IPS-20b (cell line): ENCODE results near the gene OMP.

ENCODE experiments used
- H3K27ac ChIP-seq: one replicate; pipeline ENCODE4 v1.5.1; 2013; ENCODE audit warnings: low read length
- H3K27me3 ChIP-seq: 2 replicates; pipeline ENCODE4 v1.6.1; 2013; ENCODE audit warnings: mild to moderate bottlenecking, low read length, inconsistent platforms; ENCODE audit not compliant: insufficient read depth
- H3K36me3 ChIP-seq: 2 replicates; pipeline ENCODE4 v1.6.1; 2013; ENCODE audit warnings: low read depth, mild to moderate bottlenecking, inconsistent platforms, low read length, moderate library complexity; ENCODE audit not compliant: insufficient read depth
- H3K4me1 ChIP-seq: 2 replicates; pipeline ENCODE4 v1.6.1; 2013; ENCODE audit warnings: mild to moderate bottlenecking, control low read depth, inconsistent platforms, low read length, moderate library complexity; ENCODE audit not compliant: insufficient read depth
- H3K4me3 ChIP-seq: 2 replicates; pipeline ENCODE4 v1.5.1; 2013; ENCODE audit warnings: mild to moderate bottlenecking, low read length, inconsistent platforms
- H3K9ac ChIP-seq: 2 replicates; pipeline ENCODE4 v1.6.1; 2013; ENCODE audit warnings: low read depth, mild to moderate bottlenecking, inconsistent platforms, low read length, moderate library complexity
- H3K9me3 ChIP-seq: 2 replicates; pipeline ENCODE4 v1.6.1; 2013; ENCODE audit warnings: mild to moderate bottlenecking, low read depth, low read length, inconsistent platforms; ENCODE audit not compliant: insufficient read depth

OMP gene

GRCh38 chr11:77100166-77101042 lies 2.2 kb upstream of the OMP start:
- Histone ChIP-seq H3K9me3 (no peaks in the 10 kb centered on the region), H3K4me3 (no peak overlapping the region), H3K9ac (no peak overlapping the region), H3K27me3 (no peaks in the 10 kb centered on the region), H3K36me3 (no peaks in the 10 kb centered on the region), H3K27ac (no peak overlapping the region), H3K4me1 (no peaks in the 10 kb centered on the region)

DNA sequence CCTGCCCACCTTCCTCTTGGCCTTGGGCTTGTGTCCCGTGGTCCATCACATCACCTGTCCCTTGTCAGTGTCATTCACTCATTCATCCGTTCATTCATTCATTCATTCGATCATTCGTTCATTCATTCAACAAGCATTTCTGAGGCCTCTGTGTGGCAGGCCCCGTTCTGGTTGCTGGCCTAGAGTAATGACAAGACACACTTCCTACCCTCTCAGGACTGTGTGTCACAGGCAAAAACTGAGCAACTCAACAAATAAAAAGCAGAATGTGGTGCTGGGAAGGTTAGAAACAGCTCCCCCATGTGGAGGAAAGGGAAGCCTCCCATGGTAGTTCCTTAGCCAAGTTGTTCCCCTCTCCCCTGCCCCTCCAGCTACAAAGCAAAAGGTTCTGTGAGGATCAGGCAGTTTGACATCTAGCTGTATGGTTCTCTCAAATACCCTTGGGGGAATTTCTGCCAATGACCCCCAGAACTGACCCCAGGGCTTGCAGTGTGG lies 1.6 kb upstream of the OMP start:
- Histone ChIP-seq H3K9ac (no peak overlapping the region), H3K27me3 (no peaks in the 10 kb centered on the region), H3K9me3 (no peaks in the 10 kb centered on the region), H3K36me3 (no peaks in the 10 kb centered on the region), H3K27ac (no peak overlapping the region), H3K4me3 (no peak overlapping the region), H3K4me1 (no peaks in the 10 kb centered on the region)

DNA sequence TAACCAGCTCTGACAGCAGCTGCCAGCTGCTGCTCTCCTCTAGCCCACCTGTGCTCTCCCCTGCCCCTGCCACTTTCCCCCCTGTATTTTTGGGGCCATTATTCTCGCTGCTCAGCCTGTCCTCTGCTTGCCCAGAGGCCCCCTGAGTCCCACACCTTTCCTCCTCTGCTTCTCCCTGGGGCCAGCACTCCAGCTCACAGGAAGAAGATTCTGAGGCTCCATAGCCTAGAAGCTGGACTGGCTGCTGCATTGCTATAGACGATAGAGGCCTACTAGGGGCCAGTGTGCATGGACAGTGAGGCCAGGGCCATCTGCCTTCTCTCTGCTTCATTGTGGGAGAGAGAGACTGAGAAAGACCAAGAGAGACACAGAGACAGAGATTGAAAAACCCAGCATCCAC lies 679 bp downstream of the OMP start:
- no peak overlapping the region for H3K27ac ChIP-seq
- H3K4me3 ChIP-seq, result no peak overlapping the region
- no peaks in the 10 kb centered on the region for H3K4me1 ChIP-seq
- H3K9me3 ChIP-seq, result no peaks in the 10 kb centered on the region
- no peaks in the 10 kb centered on the region for H3K27me3 ChIP-seq
- H3K9ac ChIP-seq, result no peak overlapping the region
- H3K36me3 ChIP-seq, result no peaks in the 10 kb centered on the region

GRCh38 chr11:77104727-77105126 lies 2.1 kb downstream of the OMP start:
- Histone ChIP-seq H3K36me3 (no peaks in the 10 kb centered on the region), H3K27me3 (no peaks in the 10 kb centered on the region), H3K9ac (no peak overlapping the region), H3K4me1 (no peaks in the 10 kb centered on the region), H3K4me3 (no peak overlapping the region), H3K27ac (no peak overlapping the region), H3K9me3 (no peaks in the 10 kb centered on the region)

- Histone ChIP-seq H3K36me3 (no peaks in the 10 kb centered on the region), H3K9me3 (no peaks in the 10 kb centered on the region), H3K27ac (no peak overlapping the region), H3K4me1 (no peaks in the 10 kb centered on the region), H3K4me3 (no peak overlapping the region), H3K27me3 (no peaks in the 10 kb centered on the region), H3K9ac (no peak overlapping the region)
Observed at GRCh38 chr11:77106321-77106720, 3.7 kb downstream of the OMP start.

DNA sequence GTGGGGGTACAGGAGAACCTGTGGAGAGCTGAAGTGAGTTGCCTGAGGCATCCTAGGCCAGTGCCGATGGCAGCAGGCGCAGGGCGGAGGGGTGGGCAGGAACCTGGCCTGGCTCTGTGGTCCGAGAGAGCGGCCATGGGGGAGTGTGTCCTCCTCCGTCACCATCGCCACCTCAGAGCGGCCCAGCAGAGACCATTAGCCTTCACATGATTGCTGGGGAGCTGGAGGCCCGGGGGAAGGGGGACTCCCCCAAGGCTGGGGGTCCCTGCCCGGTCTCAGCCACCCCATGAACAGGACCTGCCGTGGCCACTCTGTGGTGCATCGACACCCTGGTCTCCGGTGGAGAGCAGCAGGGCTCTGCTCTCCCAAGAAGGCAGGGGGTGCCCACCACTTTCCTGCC lies 4.1 kb downstream of the OMP start:
- Histone ChIP-seq H3K36me3 (no peaks in the 10 kb centered on the region), H3K27me3 (no peaks in the 10 kb centered on the region), H3K27ac (no peak overlapping the region), H3K9me3 (no peaks in the 10 kb centered on the region), H3K4me1 (no peaks in the 10 kb centered on the region), H3K4me3 (no peak overlapping the region), H3K9ac (no peak overlapping the region)

GRCh38 chr11:77107950-77108349 lies 5.3 kb downstream of the OMP start:
- no peak overlapping the region for H3K9ac ChIP-seq
- H3K4me1 ChIP-seq, result no peaks in the 10 kb centered on the region

GRCh38 chr11:77108436-77108835 lies 5.8 kb downstream of the OMP start:
- H3K4me1 ChIP-seq, result no peaks in the 10 kb centered on the region
- no peak overlapping the region for H3K9ac ChIP-seq
- no peaks in the 10 kb centered on the region for H3K9me3 ChIP-seq
- H3K27me3 ChIP-seq, result no peaks in the 10 kb centered on the region
- no peak overlapping the region for H3K27ac ChIP-seq
- H3K36me3 ChIP-seq, result no peaks in the 10 kb centered on the region
- no peak overlapping the region for H3K4me3 ChIP-seq

More at GRCh38 chr11:77107950-77108349, 5.3 kb downstream of the OMP start:
- H3K36me3 ChIP-seq, result no peaks in the 10 kb centered on the region
- H3K9me3 ChIP-seq, result no peaks in the 10 kb centered on the region
- no peak overlapping the region for H3K27ac ChIP-seq
- no peaks in the 10 kb centered on the region for H3K27me3 ChIP-seq
- H3K4me3 ChIP-seq, result no peak overlapping the region

DNA sequence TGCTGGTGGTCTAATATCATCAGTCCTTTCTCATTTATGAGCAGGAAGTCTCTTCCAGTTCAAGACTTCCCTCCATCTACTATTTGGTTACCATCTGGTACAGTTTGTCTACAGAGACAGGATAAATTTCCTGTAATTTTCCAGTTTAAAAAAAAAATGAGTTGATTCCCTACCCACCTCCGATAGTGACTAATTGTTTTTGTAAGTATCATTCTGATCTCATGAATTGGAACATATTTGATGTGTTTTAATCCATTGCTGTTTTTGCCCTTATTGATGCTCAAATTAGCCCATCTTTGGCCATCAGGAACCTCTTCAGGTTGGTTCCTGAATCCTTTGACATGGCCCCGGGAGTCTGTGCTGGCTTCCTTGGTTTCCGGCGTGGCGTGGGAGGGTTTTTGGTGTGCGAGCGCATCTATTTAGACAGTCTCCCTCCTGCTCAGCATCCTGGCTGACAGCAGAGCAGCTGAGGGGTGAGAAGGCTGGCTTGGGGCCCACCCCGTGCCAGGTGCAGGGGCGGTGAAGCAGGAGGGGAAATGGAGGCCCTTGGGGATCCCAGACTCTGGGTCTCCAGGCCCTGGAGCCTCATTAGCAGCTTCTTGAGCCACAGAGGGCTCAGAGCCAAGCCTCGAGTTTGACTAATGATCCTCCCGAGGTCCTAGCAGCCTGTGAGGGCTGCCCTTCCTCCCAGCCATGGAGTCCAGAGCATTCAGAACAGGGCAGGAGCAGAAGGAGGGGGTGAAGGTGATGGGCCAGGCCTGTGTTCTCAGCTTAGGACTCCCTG lies 6.8 kb downstream of the OMP start:
- Histone ChIP-seq H3K4me1 (no peaks in the 10 kb centered on the region), H3K36me3 (no peaks in the 10 kb centered on the region)

GRCh38 chr11:77110836-77111235 lies 8.2 kb downstream of the OMP start:
- no peaks in the 10 kb centered on the region for H3K9me3 ChIP-seq
- no peak overlapping the region for H3K9ac ChIP-seq
- no peak overlapping the region for H3K27ac ChIP-seq
- H3K4me3 ChIP-seq, result no peak overlapping the region
- H3K27me3 ChIP-seq, result no peaks in the 10 kb centered on the region
- no peaks in the 10 kb centered on the region for H3K36me3 ChIP-seq
- H3K4me1 ChIP-seq, result no peaks in the 10 kb centered on the region

More for the DNA sequence above, 6.8 kb downstream of the OMP start:
- no peak overlapping the region for H3K9ac ChIP-seq
- H3K4me3 ChIP-seq, result no peak overlapping the region
- no peaks in the 10 kb centered on the region for H3K9me3 ChIP-seq
- H3K27me3 ChIP-seq, result no peaks in the 10 kb centered on the region
- H3K27ac ChIP-seq, result no peak overlapping the region

- Histone ChIP-seq H3K4me1 (no peaks in the 10 kb centered on the region), H3K9me3 (no peaks in the 10 kb centered on the region), H3K9ac (no peak overlapping the region), H3K27me3 (no peaks in the 10 kb centered on the region), H3K36me3 (no peaks in the 10 kb centered on the region), H3K4me3 (no peak overlapping the region), H3K27ac (no peak overlapping the region)
Observed at GRCh38 chr11:77111277-77111676, 8.6 kb downstream of the OMP start.

DNA sequence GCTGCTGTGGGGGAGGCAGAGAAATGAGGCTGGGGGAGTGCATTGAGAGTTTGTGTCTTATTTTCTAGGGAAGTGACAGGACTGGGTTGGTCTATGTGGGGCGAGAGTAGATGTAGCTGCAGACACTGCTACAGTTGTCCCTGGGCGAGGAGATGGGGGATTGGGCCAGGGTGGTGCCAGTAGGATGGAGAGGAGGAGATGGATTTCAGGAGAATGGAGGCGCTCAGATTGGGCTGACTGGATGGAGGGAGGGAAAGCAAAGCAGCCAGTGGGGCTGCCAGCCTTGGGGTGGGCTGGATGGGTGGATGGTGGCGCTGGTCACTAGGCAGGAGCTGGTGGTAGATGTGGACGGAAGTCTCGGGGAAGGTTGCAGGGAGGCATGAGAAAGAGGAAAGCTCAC lies 9.3 kb downstream of the OMP start:
- H3K27me3 ChIP-seq, result no peaks in the 10 kb centered on the region
- H3K36me3 ChIP-seq, result no peaks in the 10 kb centered on the region
- no peak overlapping the region for H3K27ac ChIP-seq
- H3K4me3 ChIP-seq, result no peak overlapping the region
- no peaks in the 10 kb centered on the region for H3K4me1 ChIP-seq
- no peak overlapping the region for H3K9ac ChIP-seq
- H3K9me3 ChIP-seq, result no peaks in the 10 kb centered on the region
